SJSA1 (cell line): ENCODE results near the gene STX2. TPM values are rescaled to one million over a fixed set of nuclear protein-coding genes. Genes with fewer than 3 reads are reported as not detected.
"Not testable (repeated sequence)": the region's sequence is repeated elsewhere in the genome, so short reads cannot be mapped to it uniquely, and the experiment has no call there.

Experiments used
- DNase-seq, 2 experiments: peaks; one replicate each; pipeline ENCODE4 v3.0.0-alpha.2; 2015 to 2020; ENCODE audit warnings: low spot score in 2 of 2, low read depth in 1 of 2
- H3K27ac ChIP-seq: fragments of 250-450 bp; sonication (Bioruptor Pico); 2 replicates; pipeline ENCODE4 v1.5.1; 2020; ENCODE audit warnings: mild to moderate bottlenecking, moderate library complexity
- H3K27me3 ChIP-seq: fragments of 250-450 bp; sonication (Bioruptor Pico); replicated peaks from 2 replicates; pipeline ENCODE4 v1.5.1; 2020; ENCODE audit warnings: mild to moderate bottlenecking, moderate library complexity
- H3K36me3 ChIP-seq: fragments of 250-450 bp; sonication (Bioruptor Pico); 2 replicates; pipeline ENCODE4 v1.5.1; 2020; ENCODE audit warnings: mild to moderate bottlenecking
- H3K4me1 ChIP-seq: fragments of 250-450 bp; sonication (Bioruptor Pico); replicated peaks from 2 replicates; pipeline ENCODE4 v1.6.1; 2021; ENCODE audit warnings: mild to moderate bottlenecking
- H3K4me3 ChIP-seq: fragments of 250-450 bp; sonication (Bioruptor Pico); 2 replicates; pipeline ENCODE4 v1.5.1; 2020; ENCODE audit warnings: mild to moderate bottlenecking
- H3K9me3 ChIP-seq: fragments of 250-450 bp; sonication (Bioruptor Pico); replicated peaks from 2 replicates; pipeline ENCODE4 v1.5.1; 2020; ENCODE audit warnings: mild to moderate bottlenecking
- total RNA-seq: library from RNA; depleted of rRNA; stranded (reverse); fragments of >200 nt; shearing (Covaris generic); gene quantifications from 2 replicates; pipeline ENCODE4 v1.2.3, GENCODE V29; 2014

The STX2 gene
- total RNA-seq, 1 experiment from 2014 or later: 47.9 TPM

DNA sequence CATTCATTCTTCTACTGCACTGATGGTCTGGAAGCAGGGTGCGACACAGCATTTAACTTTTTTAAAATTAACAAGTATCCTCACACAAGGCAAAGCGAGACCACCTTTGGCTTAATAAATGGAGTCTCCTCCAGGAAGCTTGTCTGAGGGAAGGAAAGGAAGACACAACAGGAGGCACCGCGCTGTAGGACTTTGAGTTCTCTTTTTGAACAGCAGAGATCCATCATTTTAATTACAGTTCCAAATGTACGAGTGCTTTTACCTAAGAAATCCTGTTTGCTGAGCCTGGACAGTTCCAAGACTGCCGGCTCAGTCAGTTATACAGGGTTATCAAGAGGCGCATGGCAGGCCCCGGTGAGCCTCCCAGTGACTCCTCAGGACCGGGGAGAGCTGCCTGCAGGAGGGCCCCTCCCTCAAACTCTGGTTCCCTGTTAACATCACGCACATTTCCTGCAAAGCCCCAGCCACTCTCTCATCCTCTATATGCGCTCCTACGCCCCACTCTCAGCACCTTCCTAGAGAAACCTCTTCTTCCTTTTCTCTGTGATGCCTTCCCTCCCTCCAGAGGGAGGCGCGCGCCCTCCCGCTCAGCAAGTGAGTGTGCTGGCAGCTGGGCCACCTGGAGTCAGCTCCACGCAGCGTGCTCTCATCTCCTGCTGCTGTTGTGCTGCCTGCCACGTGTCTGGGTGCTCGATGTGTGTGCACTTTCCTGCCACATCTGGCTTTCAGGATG lies 46.1 kb downstream of the STX2 start:
- no peaks in the 10 kb centered on the region; the same call in 1 of the 2 replicates for H3K9me3 ChIP-seq

DNA sequence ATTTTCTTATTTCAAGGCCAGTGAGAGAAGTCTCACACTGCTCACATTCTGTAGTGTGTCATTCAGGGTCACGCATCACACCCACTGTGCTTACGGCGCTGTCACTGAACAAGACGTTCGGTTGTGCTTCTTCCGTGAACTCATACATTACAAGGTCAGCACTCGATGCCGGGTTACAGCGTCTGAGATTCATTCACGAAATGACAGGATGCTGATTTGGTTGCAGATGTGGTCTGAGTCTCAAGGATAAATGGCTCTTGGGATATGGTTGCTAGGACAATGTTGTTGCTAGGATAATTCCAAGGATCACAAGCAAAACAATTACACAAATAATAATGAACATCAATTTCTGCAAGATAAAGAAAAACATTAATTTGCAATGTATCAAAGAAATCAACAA lies 47.4 kb downstream of the STX2 start:
- Histone ChIP-seq H3K4me3 (no peak overlapping the region), H3K9me3 (no peaks in the 10 kb centered on the region; the same call in 1 of the 2 replicates), H3K4me1 (no peaks in the 10 kb centered on the region), H3K27me3 (no peaks in the 10 kb centered on the region), H3K36me3 (peaks cover 15% of the 10 kb centered on the region), H3K27ac (no peak overlapping the region)
- DNase-seq: no peak

More for the DNA sequence above, 46.1 kb downstream of the STX2 start:
- Histone ChIP-seq H3K27ac (no peak overlapping the region), H3K4me3 (no peak overlapping the region), H3K36me3 (peaks cover 22% of the 10 kb centered on the region), H3K27me3 (no peaks in the 10 kb centered on the region), H3K4me1 (no peaks in the 10 kb centered on the region)
- DNase-seq: no peak

DNA sequence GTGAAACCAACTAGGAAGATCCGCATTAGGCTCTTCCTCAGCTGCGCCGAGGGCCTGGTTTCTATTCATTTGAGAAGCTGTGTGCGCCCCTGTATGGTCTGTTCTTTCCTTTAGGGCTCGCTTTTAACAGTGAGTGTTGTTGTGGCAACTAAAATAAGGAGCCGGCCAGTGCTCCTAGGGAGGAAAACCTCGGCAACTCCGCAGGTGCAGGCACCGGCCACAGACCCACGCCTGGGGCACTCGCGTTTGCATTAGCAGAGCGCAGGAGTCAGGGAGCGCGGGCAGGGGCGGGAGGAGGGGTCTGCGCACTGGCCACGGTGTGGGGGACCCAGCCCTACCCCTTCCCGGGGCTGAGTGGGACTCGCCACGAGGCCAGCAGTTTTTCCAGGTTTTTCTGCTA lies 50.5 kb downstream of the STX2 start:
- no peak for DNase-seq
- Histone ChIP-seq H3K27me3 (no peaks in the 10 kb centered on the region), H3K4me3 (no peak overlapping the region), H3K27ac (no peak overlapping the region), H3K36me3 (peaks cover 15% of the 10 kb centered on the region), H3K9me3 (no peaks in the 10 kb centered on the region; the same call in 1 of the 2 replicates), H3K4me1 (no peaks in the 10 kb centered on the region)

DNA sequence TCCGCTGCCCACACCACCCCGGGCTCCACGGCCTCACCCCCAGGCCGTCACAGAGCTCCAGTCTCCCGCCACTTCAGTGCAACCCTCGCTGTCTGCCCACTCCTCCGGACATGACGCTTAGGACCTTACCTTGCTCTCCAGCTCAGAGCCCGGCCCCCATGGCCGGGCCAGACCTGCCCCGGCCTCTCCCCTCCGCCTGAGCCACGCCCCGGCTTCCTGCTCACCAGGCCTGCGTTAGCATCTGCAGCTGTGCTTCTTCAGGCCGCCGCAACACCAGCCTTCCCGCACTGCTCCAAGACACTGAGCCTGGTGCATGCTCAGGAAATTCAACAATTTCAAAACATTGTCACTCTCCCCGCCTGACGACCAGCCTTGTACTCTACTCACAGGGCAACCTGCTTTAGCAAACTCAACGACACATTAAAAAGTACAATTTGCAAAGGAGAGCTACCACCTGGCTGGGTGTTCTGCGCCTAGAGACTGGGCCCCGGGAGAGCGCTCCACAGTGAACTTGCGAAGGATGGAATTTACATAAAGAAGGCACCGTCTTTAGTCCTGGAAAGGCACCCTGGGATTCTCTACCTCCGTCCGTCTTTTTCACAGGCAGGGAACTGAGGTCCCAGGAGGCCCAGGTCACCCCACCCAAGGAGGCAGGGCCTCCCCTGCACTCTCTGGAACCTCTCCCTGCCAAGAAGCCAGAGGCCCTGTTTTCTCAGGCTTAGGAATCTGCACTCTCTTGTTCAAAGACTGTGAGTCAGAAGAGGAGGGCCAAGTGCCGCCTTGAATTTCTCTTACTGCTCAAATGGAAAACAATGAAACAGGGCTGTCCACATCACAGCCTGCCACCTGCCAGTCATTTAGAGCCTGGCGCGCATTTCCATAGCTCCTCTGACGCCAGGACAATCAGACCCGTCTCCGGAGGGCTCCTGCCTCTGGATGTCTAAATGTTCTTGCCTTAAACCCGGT lies 51.3 kb downstream of the STX2 start:
- Histone ChIP-seq H3K4me3 (no peak overlapping the region), H3K9me3 (no peaks in the 10 kb centered on the region; the same call in 1 of the 2 replicates), H3K27me3 (no peaks in the 10 kb centered on the region), H3K36me3 (peaks cover 15% of the 10 kb centered on the region; the same call in 1 of the 2 replicates), H3K27ac (no peak overlapping the region), H3K4me1 (no peaks in the 10 kb centered on the region)
- DNase-seq: no peak

DNA sequence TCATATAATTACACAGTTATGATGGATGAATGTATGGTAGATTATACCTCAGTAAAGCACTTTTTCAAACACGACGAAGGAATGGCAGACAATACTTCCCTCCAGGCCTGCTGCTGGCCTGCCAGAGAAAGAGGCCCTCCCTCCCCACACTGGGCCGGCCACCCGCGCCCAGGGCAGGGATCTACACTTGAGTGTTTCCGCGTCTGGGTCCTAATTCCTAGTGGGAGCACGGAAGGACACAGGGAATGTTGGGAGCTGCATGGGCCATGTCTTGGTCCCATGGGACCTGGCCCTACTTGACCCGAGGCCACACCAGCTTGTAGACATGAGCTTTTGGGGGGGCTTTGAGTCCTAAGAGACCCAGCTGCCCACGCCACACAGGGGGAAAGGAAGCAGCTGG lies 52.0 kb downstream of the STX2 start:
- no peak for DNase-seq
- Histone ChIP-seq H3K27ac (no peak overlapping the region), H3K27me3 (no peaks in the 10 kb centered on the region), H3K4me3 (no peak overlapping the region), H3K36me3 (peaks cover 12% of the 10 kb centered on the region; the same call in 1 of the 2 replicates), H3K9me3 (no peaks in the 10 kb centered on the region; the same call in 1 of the 2 replicates), H3K4me1 (no peaks in the 10 kb centered on the region)

DNA sequence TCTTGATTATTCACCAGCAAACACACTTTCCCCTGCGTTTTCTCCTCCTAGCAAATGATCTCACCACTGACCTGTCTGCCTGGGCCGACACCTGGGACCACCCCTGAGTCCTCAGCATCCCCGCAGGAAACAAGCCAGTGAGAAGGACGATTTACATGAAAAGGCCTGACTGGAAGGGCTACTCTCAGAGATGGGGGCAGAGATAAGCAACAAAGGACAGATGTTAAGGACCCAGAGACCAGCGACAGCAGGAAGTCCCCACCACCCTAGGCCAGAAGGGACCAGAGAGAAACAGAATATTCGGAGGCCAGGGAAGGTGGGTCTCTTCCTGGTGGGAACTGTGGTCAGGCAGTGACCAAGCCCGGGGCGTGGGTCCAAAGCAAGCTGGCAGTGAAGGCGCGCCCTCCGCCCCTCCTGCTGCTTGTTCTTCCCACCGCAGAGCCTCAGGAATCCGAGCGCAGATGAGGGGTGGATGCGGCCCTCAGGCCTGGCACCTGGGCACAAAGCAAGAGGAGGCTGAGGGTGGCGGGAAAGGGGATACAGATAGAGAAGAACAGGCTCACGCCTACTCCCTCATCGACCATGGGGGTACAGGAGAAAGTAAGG lies 55.8 kb downstream of the STX2 start:
- H3K9me3 ChIP-seq: no peaks in the 10 kb centered on the region
- H3K4me3 ChIP-seq: no peak overlapping the region
- DNase-seq: no peak
- no peak overlapping the region for H3K27ac ChIP-seq
- H3K36me3 ChIP-seq: no peaks in the 10 kb centered on the region
- H3K27me3 ChIP-seq: no peaks in the 10 kb centered on the region
- H3K4me1 ChIP-seq: no peaks in the 10 kb centered on the region

DNA sequence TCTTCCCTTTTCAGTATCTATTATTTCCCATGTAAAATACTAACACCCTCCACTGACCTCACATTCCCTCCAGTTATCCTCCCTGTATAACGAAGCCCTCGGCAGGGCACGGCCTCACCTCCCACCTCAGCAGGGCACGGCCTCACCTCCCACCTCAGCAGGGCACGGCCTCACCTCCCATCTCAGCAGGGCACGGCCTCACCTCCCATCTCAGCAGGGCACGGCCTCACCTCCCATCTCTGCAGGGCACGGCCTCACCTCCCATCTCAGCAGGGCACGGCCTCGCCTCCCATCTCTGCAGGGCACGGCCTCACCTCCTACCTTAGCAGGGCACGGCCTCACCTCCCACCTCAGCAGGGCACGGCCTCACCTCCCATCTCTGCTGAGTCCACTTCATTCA lies 56.8 kb downstream of the STX2 start:
- H3K36me3 ChIP-seq, H3K4me1 ChIP-seq, H3K4me3 ChIP-seq, H3K27me3 ChIP-seq, H3K9me3 ChIP-seq, DNase-seq, H3K27ac ChIP-seq: not testable (repeated sequence)

DNA sequence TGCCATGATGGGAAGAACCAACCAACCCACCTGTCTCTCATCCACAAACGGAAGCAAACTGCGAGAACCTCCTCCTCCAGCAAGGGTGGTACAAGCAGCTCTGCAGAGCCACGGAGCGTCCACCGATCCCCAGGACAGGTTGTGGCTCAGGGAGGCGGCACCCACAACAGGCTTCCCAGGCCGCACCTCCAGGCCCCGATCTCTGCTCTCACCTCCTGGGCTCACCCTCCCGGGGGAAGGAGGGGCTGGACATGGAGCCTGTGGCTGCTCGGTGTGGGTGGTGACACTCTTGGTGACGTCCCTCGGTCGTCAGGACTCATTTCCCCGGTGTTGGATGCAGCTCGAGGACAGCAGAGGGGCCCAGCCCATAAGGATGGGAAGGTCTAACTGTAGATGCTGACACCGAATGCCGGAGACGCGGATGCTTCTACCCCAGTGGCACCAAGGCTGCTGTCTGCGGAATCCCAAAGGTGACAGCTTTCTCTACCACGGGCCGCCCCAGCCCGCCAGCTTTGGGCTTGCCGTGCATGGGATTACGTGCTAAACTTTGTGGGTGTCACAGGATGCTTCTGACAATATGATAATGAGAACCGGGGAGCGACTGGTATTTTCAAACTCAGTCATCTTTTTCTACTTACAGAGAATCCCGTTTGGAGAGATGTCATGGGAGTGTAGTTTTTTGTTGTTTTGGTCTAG lies 58.0 kb downstream of the STX2 start:
- Histone ChIP-seq H3K4me3 (no peak overlapping the region), H3K27ac (no peak overlapping the region), H3K9me3 (no peaks in the 10 kb centered on the region), H3K27me3 (no peaks in the 10 kb centered on the region), H3K4me1 (peaks cover 6% of the 10 kb centered on the region), H3K36me3 (no peaks in the 10 kb centered on the region)
- no peak for DNase-seq

DNA sequence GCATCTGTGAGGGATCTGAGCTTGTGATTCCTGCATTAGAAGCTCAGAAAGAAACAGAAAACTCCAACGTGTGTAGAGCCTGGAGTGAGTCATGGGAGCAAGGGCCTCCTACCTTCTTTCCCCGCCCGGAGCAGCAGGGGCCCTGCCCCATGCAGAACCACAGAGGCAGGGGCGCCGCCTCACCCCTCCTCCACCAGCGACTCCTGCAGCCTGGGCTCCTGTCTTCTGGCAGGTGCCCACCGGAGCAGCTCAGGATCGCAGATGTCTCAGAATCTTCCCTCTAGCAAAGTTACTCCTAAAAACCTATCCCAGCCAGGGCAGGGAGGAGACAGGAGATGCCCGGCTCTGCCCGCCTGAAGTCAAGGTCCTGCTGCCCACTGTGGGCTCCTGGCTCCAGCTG lies 58.7 kb downstream of the STX2 start:
- no peaks in the 10 kb centered on the region for H3K9me3 ChIP-seq
- no peak overlapping the region for H3K27ac ChIP-seq
- DNase-seq: no peak
- no peaks in the 10 kb centered on the region for H3K27me3 ChIP-seq
- no peaks in the 10 kb centered on the region for H3K36me3 ChIP-seq
- peaks cover 10% of the 10 kb centered on the region for H3K4me1 ChIP-seq
- H3K4me3 ChIP-seq: no peak overlapping the region

DNA sequence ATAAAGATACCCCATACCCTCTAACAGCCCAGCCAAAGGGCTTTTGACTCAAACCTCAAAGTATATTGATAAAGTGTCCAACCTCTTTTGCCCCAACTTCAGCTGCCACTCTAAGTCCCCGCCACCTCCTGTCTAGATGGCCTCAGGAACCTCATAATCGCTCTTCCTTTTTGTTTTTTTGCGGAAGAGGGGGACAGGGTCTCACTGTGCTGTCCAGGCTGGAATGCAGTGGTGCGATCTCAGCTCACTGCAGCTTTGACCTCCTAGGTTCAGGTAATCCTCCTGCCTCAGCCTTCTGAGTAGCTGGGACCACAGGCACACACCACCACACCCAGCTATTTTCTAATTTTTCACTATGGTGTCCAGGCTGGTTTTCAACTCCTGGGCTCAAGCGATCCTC lies 60.3 kb downstream of the STX2 start:
- Histone ChIP-seq H3K27me3 (no peaks in the 10 kb centered on the region), H3K36me3 (no peaks in the 10 kb centered on the region), H3K4me3 (no peak overlapping the region), H3K9me3 (no peaks in the 10 kb centered on the region), H3K27ac (no peak overlapping the region), H3K4me1 (peaks cover 10% of the 10 kb centered on the region)
- no peak for DNase-seq

DNA sequence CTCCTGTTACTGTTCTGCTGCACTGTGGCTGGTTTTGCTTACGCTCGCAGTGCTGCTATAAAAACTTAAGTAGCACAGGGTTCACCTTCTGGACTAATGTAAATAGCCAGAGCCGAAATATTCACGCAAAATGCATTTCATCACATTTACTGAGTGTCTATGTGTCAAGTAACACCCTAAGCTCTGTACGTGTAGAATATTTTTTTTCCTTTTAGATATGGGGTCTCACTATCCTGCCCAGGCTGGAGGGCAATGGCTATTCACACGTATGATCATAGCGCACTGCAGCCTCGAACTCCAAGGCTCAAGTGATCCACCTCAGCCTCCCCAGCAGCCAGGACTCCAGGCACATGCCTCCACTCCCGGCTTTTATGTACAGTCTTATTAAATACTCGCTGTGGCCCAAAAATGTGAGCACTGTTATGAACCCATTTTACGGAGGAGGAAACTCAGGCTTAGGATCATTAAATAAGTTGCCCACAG lies 62.2 kb downstream of the STX2 start:
- H3K9me3 ChIP-seq: no peaks in the 10 kb centered on the region
- H3K27ac ChIP-seq: no peak overlapping the region
- H3K36me3 ChIP-seq: no peaks in the 10 kb centered on the region
- no peak for DNase-seq
- H3K4me1 ChIP-seq: peaks cover 10% of the 10 kb centered on the region
- H3K27me3 ChIP-seq: no peaks in the 10 kb centered on the region
- no peak overlapping the region for H3K4me3 ChIP-seq

DNA sequence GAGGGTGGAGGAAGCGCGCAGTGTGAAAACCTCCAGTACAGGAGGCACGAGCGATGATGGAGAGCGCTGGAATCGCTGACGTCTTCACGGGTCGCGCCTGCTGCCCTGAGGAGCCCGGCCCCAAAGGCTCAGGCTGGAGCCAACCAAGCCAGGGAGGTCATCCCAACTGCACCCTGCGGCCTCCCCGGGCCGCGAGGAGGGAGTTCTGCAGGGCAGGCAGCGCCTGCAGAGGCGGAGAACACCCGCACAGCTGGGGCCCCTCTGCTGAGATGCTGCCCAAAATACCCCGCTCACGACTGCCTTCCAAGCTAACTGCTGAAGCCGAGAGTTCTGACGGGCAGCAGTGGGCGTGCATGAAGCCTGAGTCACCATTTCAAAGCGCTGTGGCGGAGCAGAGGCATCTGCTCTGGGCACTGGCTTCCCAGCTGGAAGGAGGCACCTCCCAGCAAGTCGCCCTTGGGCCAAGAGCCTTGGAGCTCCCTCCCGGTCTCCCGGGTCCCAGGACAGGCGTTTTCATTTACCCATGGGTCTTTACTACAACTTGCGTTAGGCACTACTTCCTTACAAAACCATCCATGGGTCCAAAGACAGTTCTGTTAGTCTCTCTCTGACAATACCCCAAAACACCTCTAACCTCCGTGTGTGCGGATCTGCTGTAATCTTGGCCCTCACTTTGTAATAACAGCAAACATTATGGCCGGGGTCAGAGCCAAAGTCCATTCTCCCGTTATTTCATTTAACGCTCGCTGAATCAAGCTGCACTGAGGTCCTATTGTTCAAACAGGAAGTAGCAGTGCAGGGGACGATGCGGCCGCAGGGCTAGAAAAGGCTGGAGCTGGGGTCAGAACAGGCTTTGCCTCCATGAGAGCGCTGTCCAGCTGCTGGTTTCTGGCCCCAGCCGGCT lies 62.8 kb downstream of the STX2 start:
- Histone ChIP-seq H3K9me3 (no peaks in the 10 kb centered on the region), H3K4me3 (peak overlapping the region; percentile 4; the same call in 1 of the 2 replicates), H3K27me3 (no peaks in the 10 kb centered on the region), H3K27ac (no peak overlapping the region), H3K36me3 (no peaks in the 10 kb centered on the region), H3K4me1 (peaks cover 10% of the 10 kb centered on the region)
- DNase-seq: peak; percentile 52 to 68
